Measurements from ENCODE around the gene PAAF1. TPM values are rescaled to one million over a fixed set of nuclear protein-coding genes. Genes with fewer than 3 reads are reported as not detected.
"Not testable (repeated sequence)": the region's sequence is repeated elsewhere in the genome, so short reads cannot be mapped to it uniquely, and the experiment has no call there.

PAAF1 gene
- total RNA-seq, 2 experiments from 2014 or later: 21.6 TPM

DNA sequence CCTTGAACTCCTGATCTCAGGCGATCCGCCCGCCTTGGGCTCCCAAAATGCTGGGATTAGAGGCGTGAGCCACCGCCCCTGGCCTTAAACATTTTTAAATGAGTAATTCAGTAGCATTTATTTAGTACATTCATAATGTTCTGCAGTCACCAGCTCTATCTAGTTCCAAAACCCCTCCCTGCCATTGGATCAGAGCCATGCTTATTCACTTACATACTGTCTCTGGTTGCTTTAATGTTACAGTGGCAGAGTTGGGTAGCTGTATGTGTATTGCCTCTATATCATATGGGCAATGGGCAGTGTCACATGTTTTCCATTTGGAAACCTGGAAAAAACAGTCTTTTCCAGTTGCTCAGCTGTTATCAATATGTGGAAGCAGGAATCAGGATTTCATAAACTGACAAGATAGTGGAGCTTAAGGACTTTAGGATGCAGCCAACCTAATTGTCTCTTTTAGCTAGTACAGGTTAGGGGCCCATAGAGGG, 10.7 kb upstream of the PAAF1 start:
- ChIA-PET CTCF (no interaction called here), POLR2A (interaction anchor here (1.2 to 1.6 kb wide), 2 partner anchors 9 to 11 kb away, joined by 3 to 6 read pairs; no protein-coding TSS in a partner anchor)
- no peak overlapping the region for H3K27ac Mint-ChIP-seq
- H3K9me3 Mint-ChIP-seq: no peaks in the 10 kb centered on the region
- H3K4me1 Mint-ChIP-seq: peaks cover 4% of the 10 kb centered on the region
- peaks cover 13% of the 10 kb centered on the region for H3K36me3 Mint-ChIP-seq (ENCODE audit: low read depth)
- no peak for DNase-seq
- H3K27me3 Mint-ChIP-seq: no peaks in the 10 kb centered on the region
- H3K4me3 Mint-ChIP-seq: no peak overlapping the region

DNA sequence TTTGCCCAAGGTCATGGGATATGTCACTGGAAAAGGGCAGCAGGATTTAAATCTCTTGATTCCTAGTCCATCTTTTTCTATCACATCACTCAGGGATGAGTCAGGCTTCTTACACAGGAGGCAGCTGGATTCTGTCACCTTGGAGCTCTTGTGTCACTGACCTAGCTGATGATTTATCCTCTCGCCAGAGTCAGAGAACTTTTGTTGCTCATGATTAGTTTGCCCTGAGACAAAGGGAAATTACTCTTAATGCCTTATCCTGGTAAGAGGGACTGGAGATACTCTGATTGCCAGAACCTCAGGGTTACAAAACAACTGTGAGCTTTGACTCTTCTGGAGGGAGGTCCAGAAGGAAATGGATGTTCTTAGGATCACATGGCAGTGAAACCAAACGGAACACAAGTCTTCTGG, 10.2 kb upstream of the PAAF1 start:
- peaks cover 4% of the 10 kb centered on the region for H3K4me1 Mint-ChIP-seq
- no peaks in the 10 kb centered on the region for H3K9me3 Mint-ChIP-seq
- no peak overlapping the region for H3K27ac Mint-ChIP-seq
- no peaks in the 10 kb centered on the region for H3K27me3 Mint-ChIP-seq
- peaks cover 13% of the 10 kb centered on the region for H3K36me3 Mint-ChIP-seq (ENCODE audit: low read depth)
- no peak for DNase-seq
- ChIA-PET CTCF (no interaction called here), POLR2A (interaction anchor here (1.2 to 1.6 kb wide), 2 partner anchors 9 to 11 kb away, joined by 3 to 6 read pairs; no protein-coding TSS in a partner anchor)
- no peak overlapping the region for H3K4me3 Mint-ChIP-seq

DNA sequence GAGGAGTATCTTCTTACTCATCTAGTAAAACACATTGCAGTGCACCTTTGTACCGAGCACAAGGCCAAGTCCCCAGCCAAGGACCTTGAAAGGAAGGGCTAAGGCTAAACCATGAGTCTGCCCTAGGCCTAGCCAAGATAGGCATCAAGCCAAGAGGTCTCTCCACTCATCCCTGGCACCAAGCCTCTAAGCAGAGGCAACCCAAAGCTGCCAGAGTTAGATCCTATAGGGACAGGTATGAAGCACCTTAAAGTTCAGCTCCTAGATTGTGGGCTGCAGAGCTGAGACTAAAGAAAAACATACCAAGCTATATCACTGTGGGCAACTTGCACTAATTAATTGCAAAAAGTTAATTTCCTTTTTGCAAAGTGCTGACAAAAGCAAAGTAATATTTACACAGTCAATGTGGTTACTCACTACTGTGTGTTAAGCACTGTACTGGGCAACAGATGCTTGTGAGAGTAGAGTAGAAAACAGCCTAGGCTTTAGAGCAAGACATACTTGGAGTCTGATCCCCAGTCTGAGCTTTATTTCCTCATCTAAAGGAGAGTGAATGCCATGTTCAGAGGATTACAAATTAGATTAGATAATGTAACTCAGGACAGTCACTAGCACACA, 7.4 kb upstream of the PAAF1 start:
- H3K4me3 Mint-ChIP-seq: no peak overlapping the region
- H3K9me3 Mint-ChIP-seq: no peaks in the 10 kb centered on the region
- H3K4me1 Mint-ChIP-seq: peaks cover 4% of the 10 kb centered on the region
- H3K36me3 Mint-ChIP-seq (ENCODE audit: low read depth): peaks cover 25% of the 10 kb centered on the region
- POLR2A ChIA-PET: interaction anchor here (1.5 kb wide), 1 partner anchor 9 kb away, joined by 6 read pairs; no protein-coding TSS in a partner anchor
- CTCF ChIA-PET: no interaction called here
- no peaks in the 10 kb centered on the region for H3K27me3 Mint-ChIP-seq
- H3K27ac Mint-ChIP-seq: peak overlapping the region; percentile 22
- DNase-seq: no peak

DNA sequence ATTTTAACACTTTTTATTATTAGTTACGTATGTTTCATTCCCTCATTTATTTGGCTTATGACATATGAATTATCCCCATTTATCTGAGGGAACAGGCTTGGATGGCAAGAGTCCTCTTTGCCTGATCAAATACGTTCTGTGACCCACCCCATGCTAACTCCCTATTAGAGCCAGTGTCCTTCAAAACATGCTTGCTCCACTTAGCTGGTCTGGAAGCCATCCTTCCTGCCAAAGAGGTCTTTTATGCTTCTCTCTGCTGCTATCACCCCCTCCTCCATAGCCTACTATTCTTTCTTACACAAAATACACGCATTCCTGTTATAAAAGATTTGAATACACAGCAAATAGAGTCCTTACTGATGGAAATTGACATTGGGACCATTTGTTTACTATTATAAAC, 6.5 kb upstream of the PAAF1 start:
- no peak for DNase-seq
- H3K4me1 Mint-ChIP-seq: peaks cover 13% of the 10 kb centered on the region
- H3K27me3 Mint-ChIP-seq: no peaks in the 10 kb centered on the region
- H3K27ac Mint-ChIP-seq: no peak overlapping the region
- CTCF ChIA-PET: no interaction called here
- H3K9me3 Mint-ChIP-seq: no peaks in the 10 kb centered on the region
- peaks cover 28% of the 10 kb centered on the region for H3K36me3 Mint-ChIP-seq (ENCODE audit: low read depth)
- POLR2A ChIA-PET: no interaction called here
- no peak overlapping the region for H3K4me3 Mint-ChIP-seq

DNA sequence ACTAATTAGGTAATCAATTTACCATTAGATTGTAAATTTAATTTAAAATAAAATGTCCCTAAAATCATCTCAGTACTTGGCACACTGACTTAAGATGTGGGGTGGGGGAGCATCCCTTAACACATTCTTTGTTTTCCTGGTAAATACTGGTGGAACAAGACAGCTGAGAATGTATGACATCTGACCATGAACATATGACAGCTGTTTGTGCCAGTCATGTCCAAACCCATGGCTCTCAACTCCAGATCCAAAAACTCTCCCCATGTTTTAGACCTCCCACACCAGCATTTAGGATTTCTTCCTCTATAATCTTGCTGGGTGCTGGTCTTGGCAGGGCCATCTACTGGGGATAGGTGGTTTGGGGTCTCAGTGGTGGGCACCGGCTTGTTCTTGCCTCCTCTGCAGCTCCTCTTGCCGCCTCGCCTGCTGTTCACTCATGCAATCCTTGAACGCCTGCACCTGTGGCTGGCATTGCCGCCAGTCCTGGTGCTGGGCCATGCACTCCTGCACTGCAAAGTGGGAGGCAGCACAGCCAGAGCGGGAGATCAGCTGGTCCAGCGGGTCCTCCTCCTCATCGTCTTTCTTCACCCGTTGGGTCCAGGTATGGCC, 3.9 kb upstream of the PAAF1 start:
- DNase-seq: no peak
- H3K27ac Mint-ChIP-seq: no peak overlapping the region
- no peak overlapping the region for H3K4me3 Mint-ChIP-seq
- H3K4me1 Mint-ChIP-seq: peaks cover 30% of the 10 kb centered on the region
- no peaks in the 10 kb centered on the region for H3K9me3 Mint-ChIP-seq
- POLR2A ChIA-PET: no interaction called here
- H3K27me3 Mint-ChIP-seq: no peaks in the 10 kb centered on the region
- CTCF ChIA-PET: interaction anchor here (1.1 kb wide), 1 partner anchor 247 kb away, joined by 4 read pairs; no protein-coding TSS in a partner anchor
- H3K36me3 Mint-ChIP-seq (ENCODE audit: low read depth): peaks cover 35% of the 10 kb centered on the region

DNA sequence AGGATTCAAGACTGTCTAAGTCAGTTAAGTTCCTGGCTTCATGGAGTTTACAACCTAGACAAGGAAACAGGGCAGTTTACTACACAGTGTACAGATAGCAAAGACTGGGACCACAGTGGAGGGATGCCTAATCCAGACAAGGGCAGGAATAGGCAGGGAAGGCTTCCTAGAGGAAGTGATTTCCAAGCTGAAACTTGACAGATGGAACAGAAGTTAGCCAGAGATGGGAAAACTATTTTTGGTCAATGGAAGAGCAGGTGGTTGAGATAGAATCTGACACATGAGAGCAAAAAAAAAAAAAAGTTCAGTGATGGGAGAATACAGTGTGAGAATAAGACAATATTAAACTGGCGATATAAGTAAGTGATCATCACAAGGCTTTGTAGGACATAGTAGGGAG, 1.4 kb upstream of the PAAF1 start:
- POLR2A ChIA-PET: interaction anchor here (0.7 to 1.9 kb wide), 2 partner anchors 9 to 87 kb away, joined by 3 to 7 read pairs; no protein-coding TSS in a partner anchor
- Mint-ChIP-seq H3K27ac (peak overlapping the region; percentile 88), H3K4me1 (peaks cover 38% of the 10 kb centered on the region), H3K27me3 (no peaks in the 10 kb centered on the region), H3K36me3 (ENCODE audit: low read depth) (peaks cover 31% of the 10 kb centered on the region), H3K4me3 (peak overlapping the region; percentile 90), H3K9me3 (no peaks in the 10 kb centered on the region)
- CTCF ChIA-PET: no interaction called here
- DNase-seq: no peak

DNA sequence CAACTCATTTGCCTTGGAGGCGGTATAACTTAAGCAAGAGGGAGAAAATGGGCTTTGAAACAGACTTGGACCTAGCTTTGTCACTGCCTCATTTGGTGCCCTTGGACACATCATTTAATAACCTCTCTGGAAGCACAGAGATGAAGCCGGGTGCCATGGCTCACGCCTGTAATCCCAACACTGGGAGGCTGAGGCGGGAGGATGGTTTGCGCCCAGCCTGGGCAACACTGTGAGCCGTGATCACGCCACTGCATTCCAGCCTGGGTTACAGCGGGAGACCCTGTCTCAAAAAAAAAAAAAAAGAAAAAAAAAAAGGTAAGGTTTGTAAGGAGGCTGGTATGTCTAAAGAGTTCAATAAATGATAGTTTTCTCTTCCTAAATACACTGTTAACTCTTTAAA, 959 bp upstream of the PAAF1 start:
- peak overlapping the region; percentile 88 for H3K27ac Mint-ChIP-seq
- CTCF ChIA-PET: no interaction called here
- H3K4me1 Mint-ChIP-seq: peaks cover 38% of the 10 kb centered on the region
- H3K36me3 Mint-ChIP-seq (ENCODE audit: low read depth): peaks cover 30% of the 10 kb centered on the region
- POLR2A ChIA-PET: interaction anchor here (0.7 to 2.8 kb wide), 3 partner anchors 9 to 115 kb away, joined by 3 to 12 read pairs (median 7); partner anchors contain the start of gene RAB6A
- peak overlapping the region; percentile 90 for H3K4me3 Mint-ChIP-seq
- no peak for DNase-seq
- H3K9me3 Mint-ChIP-seq: no peaks in the 10 kb centered on the region
- no peaks in the 10 kb centered on the region for H3K27me3 Mint-ChIP-seq

DNA sequence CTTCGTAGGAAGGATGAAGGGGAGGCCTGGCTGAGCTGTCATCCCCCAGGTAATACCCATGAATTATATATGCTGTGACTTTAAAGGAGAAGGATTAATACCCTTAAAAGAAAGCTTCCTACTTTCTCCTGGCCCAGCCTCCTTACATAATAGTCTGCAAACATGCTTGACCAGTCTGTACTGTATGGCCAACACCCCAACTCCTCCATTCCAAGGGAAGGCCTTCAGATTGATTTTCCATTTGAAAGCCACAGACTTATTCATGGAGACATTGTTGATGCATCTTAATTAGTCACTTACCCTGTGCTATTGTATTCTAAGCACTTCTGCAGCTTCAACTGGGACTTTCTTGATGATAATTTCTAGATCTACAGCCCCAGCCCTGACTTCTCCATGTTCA, 2.0 kb downstream of the PAAF1 start:
- peaks cover 38% of the 10 kb centered on the region for H3K4me1 Mint-ChIP-seq
- no peak overlapping the region for H3K27ac Mint-ChIP-seq

DNA sequence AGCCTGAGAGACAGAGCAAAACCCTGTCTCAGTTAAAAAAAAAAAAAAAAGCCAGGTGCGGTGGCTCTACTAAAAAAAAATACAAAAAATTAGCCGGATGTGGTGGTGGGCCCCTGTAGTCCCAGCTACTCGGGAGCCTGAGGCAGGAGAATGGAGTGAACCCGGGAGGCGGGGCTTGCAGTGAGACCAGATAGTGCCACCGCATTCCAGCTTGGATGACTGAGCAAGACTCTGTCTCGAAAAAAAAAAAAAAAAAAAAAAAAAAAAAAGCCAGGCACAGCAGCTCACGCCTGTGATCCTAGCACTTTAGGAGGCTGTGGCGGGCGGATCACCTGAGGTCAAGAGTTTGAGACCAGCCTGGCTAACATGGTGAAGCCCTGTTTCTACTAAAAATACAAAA, 3.6 kb downstream of the PAAF1 start:
- DNase-seq, CTCF ChIA-PET, H3K27ac Mint-ChIP-seq, H3K4me3 Mint-ChIP-seq, H3K9me3 Mint-ChIP-seq, H3K27me3 Mint-ChIP-seq: not testable (repeated sequence)
- POLR2A ChIA-PET: interaction anchor here (0.9 kb wide), 1 partner anchor 37 kb away, joined by 3 read pairs; no protein-coding TSS in a partner anchor
- Mint-ChIP-seq H3K36me3 (ENCODE audit: low read depth) (peaks cover 12% of the 10 kb centered on the region), H3K4me1 (peaks cover 27% of the 10 kb centered on the region)

More for the DNA sequence above, 2.0 kb downstream of the PAAF1 start:
- ChIA-PET CTCF (interaction anchor here (1.3 kb wide), 1 partner anchor 118 kb away, joined by 3 read pairs; the partner anchor contains the start of gene RAB6A), POLR2A (interaction anchor here (1.1 to 1.3 kb wide), 2 partner anchors 10 to 14 kb away, joined by 4 to 6 read pairs; no protein-coding TSS in a partner anchor)
- DNase-seq: no peak
- Mint-ChIP-seq H3K36me3 (ENCODE audit: low read depth) (peaks cover 24% of the 10 kb centered on the region), H3K9me3 (no peaks in the 10 kb centered on the region), H3K4me3 (no peak overlapping the region), H3K27me3 (no peaks in the 10 kb centered on the region)

DNA sequence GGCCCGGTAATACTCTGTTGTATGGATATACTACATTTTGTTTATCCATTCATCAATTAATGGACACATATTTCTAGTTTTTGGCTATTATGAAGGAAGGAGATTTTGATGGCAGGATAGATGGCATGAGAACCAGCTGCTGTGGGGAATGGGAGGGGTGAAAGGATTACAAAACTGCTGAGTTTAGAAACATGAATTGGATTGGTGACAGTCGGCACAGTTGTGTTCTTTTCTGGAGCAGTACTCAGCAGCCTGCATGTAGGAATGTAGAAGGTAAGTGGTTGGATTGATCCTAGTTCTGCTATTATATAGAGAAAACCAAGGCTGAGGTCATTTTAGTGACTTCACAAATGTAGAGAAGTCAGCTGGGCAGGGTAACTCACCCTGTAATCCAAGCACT, 7.1 kb downstream of the PAAF1 start:
- H3K4me1 Mint-ChIP-seq: peaks cover 3% of the 10 kb centered on the region
- ChIA-PET POLR2A (no interaction called here), CTCF (no interaction called here)
- no peaks in the 10 kb centered on the region for H3K9me3 Mint-ChIP-seq
- H3K36me3 Mint-ChIP-seq (ENCODE audit: low read depth): peaks cover 19% of the 10 kb centered on the region
- peak overlapping the region; percentile 31 for H3K27ac Mint-ChIP-seq
- no peaks in the 10 kb centered on the region for H3K27me3 Mint-ChIP-seq
- H3K4me3 Mint-ChIP-seq: no peak overlapping the region
- DNase-seq: no peak

DNA sequence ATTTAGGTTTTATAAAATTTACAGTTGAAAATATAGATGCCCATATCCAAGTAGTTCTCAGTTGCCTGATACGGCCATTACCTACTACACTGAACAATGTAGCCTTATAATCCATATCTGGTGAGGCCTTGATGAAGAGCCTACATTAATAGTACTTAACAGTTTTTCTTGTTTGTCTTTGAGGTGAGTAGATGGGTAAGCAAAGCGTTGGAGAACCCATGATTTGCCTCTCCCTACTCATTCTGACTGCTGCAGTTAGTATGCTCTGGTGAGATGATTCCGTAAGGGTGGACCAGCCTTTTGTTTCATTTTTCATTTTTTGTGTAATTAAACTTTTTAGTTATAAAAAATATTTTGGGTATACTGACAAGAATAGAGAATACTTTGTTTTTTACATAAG, 11.4 kb downstream of the PAAF1 start:
- DNase-seq: no peak
- H3K27ac Mint-ChIP-seq: no peak overlapping the region
- H3K4me1 Mint-ChIP-seq: no peaks in the 10 kb centered on the region
- ChIA-PET POLR2A (no interaction called here), CTCF (interaction anchor here (1.0 kb wide), 1 partner anchor 43 kb away, joined by 3 read pairs; no protein-coding TSS in a partner anchor)
- H3K9me3 Mint-ChIP-seq: no peaks in the 10 kb centered on the region
- peaks cover 30% of the 10 kb centered on the region for H3K36me3 Mint-ChIP-seq (ENCODE audit: low read depth)
- no peaks in the 10 kb centered on the region for H3K27me3 Mint-ChIP-seq
- H3K4me3 Mint-ChIP-seq: no peak overlapping the region

DNA sequence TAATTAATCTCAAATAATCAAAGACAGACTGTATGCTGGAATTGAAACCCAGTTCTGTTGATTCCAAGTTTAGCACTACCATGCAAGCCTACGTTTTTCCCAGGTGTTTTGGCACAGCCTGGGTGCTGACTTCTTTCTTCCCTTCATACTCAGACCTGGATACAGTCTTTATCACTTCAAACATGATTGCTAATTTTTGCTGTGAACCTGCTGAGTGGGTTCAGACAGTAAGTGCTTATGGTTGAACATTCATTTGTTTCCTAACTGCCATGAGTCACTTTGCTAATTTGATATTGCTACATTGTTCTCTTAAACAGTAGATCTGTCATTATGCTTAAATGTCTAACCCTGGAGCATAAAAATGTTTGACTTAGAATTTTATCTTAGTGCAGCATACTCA, 12.2 kb downstream of the PAAF1 start:
- H3K27ac Mint-ChIP-seq: no peak overlapping the region
- no peak for DNase-seq
- ChIA-PET CTCF (no interaction called here), POLR2A (no interaction called here)
- no peaks in the 10 kb centered on the region for H3K9me3 Mint-ChIP-seq
- H3K27me3 Mint-ChIP-seq: no peaks in the 10 kb centered on the region
- H3K4me1 Mint-ChIP-seq: no peaks in the 10 kb centered on the region
- H3K36me3 Mint-ChIP-seq (ENCODE audit: low read depth): peaks cover 26% of the 10 kb centered on the region
- H3K4me3 Mint-ChIP-seq: no peak overlapping the region

DNA sequence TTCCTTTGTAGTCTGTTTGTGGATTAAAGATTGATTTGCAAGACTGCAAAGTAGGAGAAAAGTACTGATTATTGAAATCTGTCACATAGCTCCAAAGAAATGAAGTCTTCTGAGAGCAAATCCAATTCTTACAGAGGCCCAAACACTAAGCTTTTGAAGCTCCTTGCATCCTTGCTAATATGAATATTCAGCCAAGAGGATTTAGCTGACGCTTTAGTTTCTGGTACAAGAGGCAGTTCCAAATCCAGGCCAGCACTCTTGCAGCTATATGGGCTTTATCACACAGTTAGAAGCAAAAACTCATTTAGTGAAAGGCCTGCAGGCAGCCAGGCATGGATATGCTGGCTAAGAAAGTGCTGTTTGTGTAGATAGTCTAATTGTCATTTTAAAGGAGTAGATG, 12.7 kb downstream of the PAAF1 start:
- POLR2A ChIA-PET: no interaction called here
- no peaks in the 10 kb centered on the region for H3K4me1 Mint-ChIP-seq
- no peak overlapping the region for H3K27ac Mint-ChIP-seq
- no peak overlapping the region for H3K4me3 Mint-ChIP-seq
- CTCF ChIA-PET: no interaction called here
- H3K36me3 Mint-ChIP-seq (ENCODE audit: low read depth): peaks cover 26% of the 10 kb centered on the region
- no peaks in the 10 kb centered on the region for H3K27me3 Mint-ChIP-seq
- DNase-seq: no peak
- no peaks in the 10 kb centered on the region for H3K9me3 Mint-ChIP-seq
